D721Med (cell line): ENCODE measurements around the gene PDCD2L.

ENCODE experiments used
- DNase-seq: peaks from one replicate; pipeline ENCODE4 v3.0.0; 2011; ENCODE audit warnings: low spot score; ENCODE audit not compliant: insufficient read length
- FAIRE-seq: peaks from 2 replicates; lab custom pipeline; 2011; peaks lifted over from hg19 to GRCh38; lab: Jason Lieb, UNC
- CTCF ChIP-seq: IDR thresholded peaks from 2 replicates; pipeline ENCODE4 v1.5.1; 2012; ENCODE audit warnings: mild to moderate bottlenecking, control low read depth; ENCODE audit not compliant: insufficient read depth; ENCODE audit errors: missing control alignments

Gene PDCD2L

GRCh38 chr19:34360354-34360909, 43.8 kb upstream of the PDCD2L start:
- TF ChIP-seq CTCF = no peak
- DNase-seq = no peak
- no peak for FAIRE-seq

- TF ChIP-seq CTCF = no peak
- no peak for DNase-seq
- no peak for FAIRE-seq
These were observed 41.5 kb upstream of the PDCD2L start for GRCh38 chr19:34362679-34363069.

GRCh38 chr19:34363094-34363493, 41.1 kb upstream of the PDCD2L start:
- DNase-seq (no peak), FAIRE-seq (no peak)
- TF ChIP-seq CTCF = no peak

- DNase-seq = no peak
- TF ChIP-seq CTCF = no peak
- FAIRE-seq = no peak
These were observed 40.3 kb upstream of the PDCD2L start for GRCh38 chr19:34363930-34364329.

- FAIRE-seq (no peak), DNase-seq (no peak)
- no peak for TF ChIP-seq CTCF
These were observed 39.8 kb upstream of the PDCD2L start for GRCh38 chr19:34364462-34364829.

- DNase-seq (peak; percentile 65), FAIRE-seq (no peak)
- TF ChIP-seq CTCF = no peak
These were observed 39.3 kb upstream of the PDCD2L start, which contains the start of gene GPI for GRCh38 chr19:34364830-34365462. Gene GPI, plus strand, starts transcription at chr19:34365196. Its CDS starts 71 bp downstream, at chr19:34365267.

- DNase-seq = no peak
These were observed 38.5 kb upstream of the PDCD2L start for GRCh38 chr19:34365463-34366401.

More at GRCh38 chr19:34365463-34366401, 38.5 kb upstream of the PDCD2L start:
- FAIRE-seq = no peak
- no peak for TF ChIP-seq CTCF
